ENCODE measurements around the gene ALG8.
"Not testable (repeated sequence)": the region's sequence is repeated elsewhere in the genome, so short reads cannot be mapped to it uniquely, and the experiment has no call there.

Gene ALG8

GRCh38 chr11:78100261-78100660, 39.2 kb downstream of the ALG8 start:
- no peak overlapping the region for H3K4me3 ChIP-seq (ENCODE audit: low read length)
- no peak for DNase-seq (ENCODE audit: low read depth)
- TF ChIP-seq CTCF (conservative IDR thresholded peaks at IDR 0.05; ENCODE audit: low read depth, low read length): no peak

- H3K4me3 ChIP-seq (ENCODE audit: low read length): no peak overlapping the region
- no peak for TF ChIP-seq CTCF (conservative IDR thresholded peaks at IDR 0.05; ENCODE audit: low read depth, low read length)
- no peak for DNase-seq (ENCODE audit: low read depth)
These were observed 39.8 kb downstream of the ALG8 start for GRCh38 chr11:78099666-78100065.

- TF ChIP-seq CTCF (conservative IDR thresholded peaks at IDR 0.05; ENCODE audit: low read depth, low read length): no peak
- H3K4me3 ChIP-seq (ENCODE audit: low read length): no peak overlapping the region
- DNase-seq (ENCODE audit: low read depth): no peak
These were observed 41.6 kb downstream of the ALG8 start for GRCh38 chr11:78097666-78098385.

- no peak for TF ChIP-seq CTCF (conservative IDR thresholded peaks at IDR 0.05; ENCODE audit: low read depth, low read length)
- DNase-seq (ENCODE audit: low read depth): no peak
- H3K4me3 ChIP-seq (ENCODE audit: low read length): no peak overlapping the region
These were observed 45.2 kb downstream of the ALG8 start for GRCh38 chr11:78094250-78094649.

GRCh38 chr11:78086521-78087074, 52.8 kb downstream of the ALG8 start:
- not testable (repeated sequence) for DNase-seq (ENCODE audit: low read depth)

GRCh38 chr11:78085972-78086371, 53.5 kb downstream of the ALG8 start:
- no peak overlapping the region for H3K4me3 ChIP-seq (ENCODE audit: low read length)
- no peak for DNase-seq (ENCODE audit: low read depth)
- TF ChIP-seq CTCF (conservative IDR thresholded peaks at IDR 0.05; ENCODE audit: low read depth, low read length): no peak

More at GRCh38 chr11:78086521-78087074, 52.8 kb downstream of the ALG8 start:
- H3K4me3 ChIP-seq (ENCODE audit: low read length): not testable (repeated sequence)

GRCh38 chr11:78084506-78084905, 54.9 kb downstream of the ALG8 start:
- not testable (repeated sequence) for DNase-seq (ENCODE audit: low read depth); H3K4me3 ChIP-seq (ENCODE audit: low read length)

- no peak overlapping the region for H3K4me3 ChIP-seq (ENCODE audit: low read length)
- TF ChIP-seq CTCF (conservative IDR thresholded peaks at IDR 0.05; ENCODE audit: low read depth, low read length): no peak
- DNase-seq (ENCODE audit: low read depth): no peak
These were observed 56.4 kb downstream of the ALG8 start for GRCh38 chr11:78083021-78083420.

Data from retinal pigment epithelial cell (primary cell).